Measurements from ENCODE around the gene DGKE.

DNA sequence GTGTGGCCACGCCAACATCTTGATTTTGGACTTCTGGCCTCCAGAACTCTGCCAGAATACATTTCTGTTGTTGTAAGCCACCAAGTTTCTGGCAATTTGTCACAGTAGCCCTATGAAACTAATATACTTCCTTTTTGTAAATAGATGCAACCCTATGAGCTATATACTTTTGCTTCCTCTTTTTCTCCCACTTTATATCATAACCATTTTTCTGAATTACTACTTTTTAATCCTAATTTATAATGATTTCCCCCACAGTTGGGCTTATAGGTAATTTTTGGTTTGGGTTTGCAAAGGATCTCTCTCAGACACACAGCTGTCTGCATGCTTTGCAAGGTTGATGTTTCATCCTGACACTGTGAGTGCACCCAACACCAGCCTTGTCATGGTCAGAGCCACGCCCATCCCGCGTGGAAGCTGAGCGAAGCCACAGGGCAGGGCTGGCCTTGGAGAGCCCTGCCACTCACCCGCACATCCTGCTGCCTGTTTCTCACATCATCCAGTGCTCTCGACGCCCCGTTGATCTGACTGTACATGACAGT lies 74.1 kb downstream of the DGKE start:
- TF ChIP-seq POLR2AphosphoS5 (IDR thresholded peaks at IDR 0.05; ENCODE audit: low read depth, low read length): no peak
- no peak for TF ChIP-seq SIN3A (IDR thresholded peaks at IDR 0.05; ENCODE audit: borderline replicate concordance, insufficient read depth, low read length)
- TF ChIP-seq, protein P1, sequence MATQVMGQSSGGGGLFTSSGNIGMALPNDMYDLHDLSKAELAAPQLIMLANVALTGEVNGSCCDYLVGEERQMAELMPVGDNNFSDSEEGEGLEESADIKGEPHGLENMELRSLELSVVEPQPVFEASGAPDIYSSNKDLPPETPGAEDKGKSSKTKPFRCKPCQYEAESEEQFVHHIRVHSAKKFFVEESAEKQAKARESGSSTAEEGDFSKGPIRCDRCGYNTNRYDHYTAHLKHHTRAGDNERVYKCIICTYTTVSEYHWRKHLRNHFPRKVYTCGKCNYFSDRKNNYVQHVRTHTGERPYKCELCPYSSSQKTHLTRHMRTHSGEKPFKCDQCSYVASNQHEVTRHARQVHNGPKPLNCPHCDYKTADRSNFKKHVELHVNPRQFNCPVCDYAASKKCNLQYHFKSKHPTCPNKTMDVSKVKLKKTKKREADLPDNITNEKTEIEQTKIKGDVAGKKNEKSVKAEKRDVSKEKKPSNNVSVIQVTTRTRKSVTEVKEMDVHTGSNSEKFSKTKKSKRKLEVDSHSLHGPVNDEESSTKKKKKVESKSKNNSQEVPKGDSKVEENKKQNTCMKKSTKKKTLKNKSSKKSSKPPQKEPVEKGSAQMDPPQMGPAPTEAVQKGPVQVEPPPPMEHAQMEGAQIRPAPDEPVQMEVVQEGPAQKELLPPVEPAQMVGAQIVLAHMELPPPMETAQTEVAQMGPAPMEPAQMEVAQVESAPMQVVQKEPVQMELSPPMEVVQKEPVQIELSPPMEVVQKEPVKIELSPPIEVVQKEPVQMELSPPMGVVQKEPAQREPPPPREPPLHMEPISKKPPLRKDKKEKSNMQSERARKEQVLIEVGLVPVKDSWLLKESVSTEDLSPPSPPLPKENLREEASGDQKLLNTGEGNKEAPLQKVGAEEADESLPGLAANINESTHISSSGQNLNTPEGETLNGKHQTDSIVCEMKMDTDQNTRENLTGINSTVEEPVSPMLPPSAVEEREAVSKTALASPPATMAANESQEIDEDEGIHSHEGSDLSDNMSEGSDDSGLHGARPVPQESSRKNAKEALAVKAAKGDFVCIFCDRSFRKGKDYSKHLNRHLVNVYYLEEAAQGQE (IDR thresholded peaks at IDR 0.05; ENCODE audit: insufficient read depth in 1 of 2, low read depth in 2 of 2, low read length in 2 of 2): no peak
- no peak for TF ChIP-seq TAF1 (IDR thresholded peaks at IDR 0.05; ENCODE audit: borderline replicate concordance, insufficient read depth, low read length)
